ENCODE measurements around the gene ADAT1.

Gene ADAT1

GRCh38 chr16:75615619-75616018 lies 7.5 kb downstream of the ADAT1 start:
- Histone ChIP-seq H3K79me2 (ENCODE audit: low read length) (no peaks in the 10 kb centered on the region), H3K9me3 (replicated peaks; ENCODE audit: insufficient read depth, low read length) (no peaks in the 10 kb centered on the region), H3K4me2 (ENCODE audit: low read depth, low read length) (no peak overlapping the region), H3K9me2 (replicated peaks; ENCODE audit: insufficient read depth, low read length) (no peaks in the 10 kb centered on the region), H3K4me3 (ENCODE audit: low read length) (no peak overlapping the region), H3K4me1 (ENCODE audit: low read length) (no peaks in the 10 kb centered on the region), H3K36me3 (replicated peaks; ENCODE audit: insufficient read depth, low read length) (no peaks in the 10 kb centered on the region), H3K27me3 (replicated peaks; ENCODE audit: insufficient read depth, low read length) (no peaks in the 10 kb centered on the region), H3K9ac (ENCODE audit: low read length) (no peak overlapping the region), H2AFZ (ENCODE audit: low read length) (no peak overlapping the region), H3K27ac (ENCODE audit: low read length) (no peak overlapping the region), H4K20me1 (ENCODE audit: insufficient read depth, low read length) (no peaks in the 10 kb centered on the region), H3F3A (ENCODE audit: insufficient read depth, low read length) (no peaks in the 10 kb centered on the region)
- no peak for TF ChIP-seq EZH2phosphoT487 (IDR thresholded peaks at IDR 0.05; ENCODE audit: low read length)
- no peak for TF ChIP-seq CTCF (IDR thresholded peaks at IDR 0.05; ENCODE audit: low read length)
- no peak for TF ChIP-seq EZH2 (optimal IDR thresholded peaks at IDR 0.05; ENCODE audit: low read depth, low read length)
- no peak for DNase-seq

GRCh38 chr16:75614066-75614897 lies 8.8 kb downstream of the ADAT1 start:
- TF ChIP-seq EZH2phosphoT487 (IDR thresholded peaks at IDR 0.05; ENCODE audit: low read length): no peak
- no peak for TF ChIP-seq CTCF (IDR thresholded peaks at IDR 0.05; ENCODE audit: low read length)
- no peak for TF ChIP-seq EZH2 (optimal IDR thresholded peaks at IDR 0.05; ENCODE audit: low read depth, low read length)
- Histone ChIP-seq H3K36me3 (replicated peaks; ENCODE audit: insufficient read depth, low read length) (no peaks in the 10 kb centered on the region), H3K9me2 (replicated peaks; ENCODE audit: insufficient read depth, low read length) (no peaks in the 10 kb centered on the region), H2AFZ (ENCODE audit: low read length) (no peak overlapping the region), H4K20me1 (ENCODE audit: insufficient read depth, low read length) (no peaks in the 10 kb centered on the region), H3K27me3 (replicated peaks; ENCODE audit: insufficient read depth, low read length) (no peaks in the 10 kb centered on the region), H3K4me1 (ENCODE audit: low read length) (no peaks in the 10 kb centered on the region), H3K9me3 (replicated peaks; ENCODE audit: insufficient read depth, low read length) (no peaks in the 10 kb centered on the region), H3K79me2 (ENCODE audit: low read length) (no peaks in the 10 kb centered on the region), H3F3A (ENCODE audit: insufficient read depth, low read length) (no peaks in the 10 kb centered on the region), H3K4me3 (ENCODE audit: low read length) (no peak overlapping the region), H3K9ac (ENCODE audit: low read length) (no peak overlapping the region), H3K4me2 (ENCODE audit: low read depth, low read length) (no peak overlapping the region), H3K27ac (ENCODE audit: low read length) (no peak overlapping the region)
- DNase-seq: no peak

GRCh38 chr16:75606507-75606906 lies 16.6 kb downstream of the ADAT1 start:
- H3K9me3 ChIP-seq (replicated peaks; ENCODE audit: insufficient read depth, low read length): no peaks in the 10 kb centered on the region
- H2AFZ ChIP-seq (ENCODE audit: low read length): no peak overlapping the region
- DNase-seq: no peak
- H3K9me2 ChIP-seq (replicated peaks; ENCODE audit: insufficient read depth, low read length): no peaks in the 10 kb centered on the region
- H3K4me1 ChIP-seq (ENCODE audit: low read length): no peaks in the 10 kb centered on the region
- no peaks in the 10 kb centered on the region for H3F3A ChIP-seq (ENCODE audit: insufficient read depth, low read length)
- TF ChIP-seq CTCF (IDR thresholded peaks at IDR 0.05; ENCODE audit: low read length) (no peak), EZH2 (optimal IDR thresholded peaks at IDR 0.05; ENCODE audit: low read depth, low read length) (no peak), EZH2phosphoT487 (IDR thresholded peaks at IDR 0.05; ENCODE audit: low read length) (no peak)
- no peaks in the 10 kb centered on the region for H3K27me3 ChIP-seq (replicated peaks; ENCODE audit: insufficient read depth, low read length)
- H4K20me1 ChIP-seq (ENCODE audit: insufficient read depth, low read length): no peaks in the 10 kb centered on the region
- no peak overlapping the region for H3K27ac ChIP-seq (ENCODE audit: low read length)
- no peaks in the 10 kb centered on the region for H3K36me3 ChIP-seq (replicated peaks; ENCODE audit: insufficient read depth, low read length)
- H3K4me3 ChIP-seq (ENCODE audit: low read length): no peak overlapping the region
- no peaks in the 10 kb centered on the region for H3K79me2 ChIP-seq (ENCODE audit: low read length)
- no peak overlapping the region for H3K4me2 ChIP-seq (ENCODE audit: low read depth, low read length)
- H3K9ac ChIP-seq (ENCODE audit: low read length): no peak overlapping the region

Measured in MM.1S (cell line).